HG02642 (cell line): ENCODE results near the gene SAE1.
"Not testable (repeated sequence)": the region's sequence is repeated elsewhere in the genome, so short reads cannot be mapped to it uniquely, and the experiment has no call there.

Experiments used
- ATAC-seq: cut with Tn5 transposase; IDR thresholded peaks from one replicate; pipeline ENCODE4 v1.9.1; 2021; ENCODE audit warnings: mild to moderate bottlenecking; ENCODE audit not compliant: unreplicated experiment, poor library complexity

SAE1 gene

GRCh38 chr19:47124937-47125668 is 5.5 kb upstream of the SAE1 start:
- ATAC-seq: no peak

GRCh38 chr19:47125669-47125938 is 5.0 kb upstream of the SAE1 start:
- ATAC-seq: no peak

- ATAC-seq: no peak
Observed at GRCh38 chr19:47129579-47129978, 1.1 kb upstream of the SAE1 start.

- no peak for ATAC-seq
Observed at GRCh38 chr19:47130120-47130588, 481 bp upstream of the SAE1 start.

GRCh38 chr19:47132194-47132852 is 1.7 kb downstream of the SAE1 start:
- no peak for ATAC-seq

GRCh38 chr19:47133021-47133471 is 2.4 kb downstream of the SAE1 start:
- ATAC-seq: no peak

GRCh38 chr19:47134545-47134944 is 3.9 kb downstream of the SAE1 start:
- no peak for ATAC-seq

GRCh38 chr19:47135156-47135555 is 4.5 kb downstream of the SAE1 start:
- no peak for ATAC-seq

GRCh38 chr19:47141252-47141651 is 10.6 kb downstream of the SAE1 start:
- ATAC-seq: not testable (repeated sequence)

- ATAC-seq: no peak
Observed at GRCh38 chr19:47141695-47142094, 11.1 kb downstream of the SAE1 start.

- no peak for ATAC-seq
Observed at GRCh38 chr19:47142779-47143178, 12.1 kb downstream of the SAE1 start.

- ATAC-seq: no peak
Observed at GRCh38 chr19:47143322-47144073, 12.9 kb downstream of the SAE1 start.

- no peak for ATAC-seq
Observed at GRCh38 chr19:47144630-47145029, 14.0 kb downstream of the SAE1 start.

GRCh38 chr19:47145639-47146486 is 15.2 kb downstream of the SAE1 start:
- no peak for ATAC-seq

- no peak for ATAC-seq
Observed at GRCh38 chr19:47146920-47147319, 16.3 kb downstream of the SAE1 start.

- no peak for ATAC-seq
Observed at GRCh38 chr19:47151627-47152026, 21.0 kb downstream of the SAE1 start.

GRCh38 chr19:47152205-47152604 is 21.6 kb downstream of the SAE1 start:
- ATAC-seq: no peak

GRCh38 chr19:47152632-47153031 is 22.0 kb downstream of the SAE1 start:
- ATAC-seq: no peak

GRCh38 chr19:47153266-47153665 is 22.6 kb downstream of the SAE1 start:
- no peak for ATAC-seq

GRCh38 chr19:47155148-47155547 is 24.5 kb downstream of the SAE1 start:
- no peak for ATAC-seq
